Stomach (tissue), 9 donors: ENCODE results near the gene NKAIN2. TPM values are rescaled to one million over a fixed set of nuclear protein-coding genes. Genes with fewer than 3 reads are reported as not detected.

Experiments used
- DNase-seq, 2 donors: peaks; one replicate each; pipeline versions ENCODE4 v3.0.0 to v3.0.0-alpha.2; 2013 to 2019
- H3K27ac ChIP-seq, 5 donors: fragments of 200-600 bp in 4 of 5; sonication (generic) in 4 of 5; one replicate each; pipeline ENCODE4 v1.5.1; 2013 to 2019; ENCODE audit warnings: mild to moderate bottlenecking in 1 of 5, moderate library complexity in 1 of 5
- H3K27me3 ChIP-seq, 3 donors: fragments of 200-600 bp; sonication (generic); one replicate each; pipeline ENCODE4 v1.5.1; 2017 to 2019; ENCODE audit warnings: mixed run types in 1 of 3
- H3K36me3 ChIP-seq, 4 donors: fragments of 200-600 bp; sonication (generic); 1 replicate in 3 of 4; 2 replicates in 1 of 4; pipeline ENCODE4 v1.5.1; 2016 to 2019
- H3K4me1 ChIP-seq, 4 donors: fragments of 200-600 bp; sonication (generic); one replicate each; pipeline ENCODE4 v1.5.1; 2016 to 2019
- H3K4me3 ChIP-seq, 4 donors: fragments of 200-600 bp; sonication (generic) in 3 of 4; one replicate each; pipeline ENCODE4 v1.5.1; 2016 to 2019; ENCODE audit warnings: mild to moderate bottlenecking in 1 of 4
- H3K9me3 ChIP-seq, 4 donors: fragments of 200-600 bp; sonication (generic); one replicate each; pipeline ENCODE4 v1.5.1; 2016 to 2019
- EP300 ChIP-seq: sonication (generic); formaldehyde crosslinking; IDR thresholded peaks from one replicate; pipeline ENCODE4 v1.6.1; 2017; ENCODE audit warnings: antibody characterized with exemption
- POLR2A ChIP-seq, 4 donors: fragments of 450-650 bp; IDR thresholded peaks; one replicate each; pipeline ENCODE4 v1.6.1; 2016; ENCODE audit warnings: antibody characterized with exemption in 4 of 4, control low read depth in 2 of 4, mild to moderate bottlenecking in 1 of 4, moderate library complexity in 1 of 4
- POLR2AphosphoS5 ChIP-seq, 3 donors: sonication (generic); formaldehyde crosslinking; IDR thresholded peaks; one replicate each; pipeline ENCODE4 v1.6.1; 2016; ENCODE audit warnings: antibody characterized with exemption in 3 of 3
- WGBS, 5 donors: extraction: QIAGEN DNeasy Blood & Tissue Kit in 3 of 5; methylation state at CpG; one replicate each; pipeline versions ENCODE4 v1.1.5 to v1.1.7; 2013 to 2018; 5-methylcytosine and 5-hydroxymethylcytosine counted together
- intact Hi-C: fragments of 100-400 bp; cut with DNase I; formaldehyde crosslinking; loops from one replicate; pipeline ENCODE4 v1.15.1; 2023; ENCODE audit warnings: low total_unique reads
- polyA plus RNA-seq, 3 donors: library from polyadenylated mRNA; stranded (reverse); fragments of 200-250 nt; gene quantifications; one replicate each; pipeline ENCODE4 v1.2.3, GENCODE V29; 2013
- total RNA-seq, 5 donors: library from RNA; depleted of rRNA; stranded (reverse); fragments of >200 nt; gene quantifications; one replicate each; pipeline versions ENCODE4 v1.1.0 to v1.2.3, GENCODE V29; 2014 to 2016
- TF ChIP-seq, protein P1 (sequence below), 7 experiments: fragments of 450-650 bp in 4 of 7; fragments of 200-600 bp in 3 of 7; sonication (generic) in 3 of 7; IDR thresholded peaks; one replicate each; pipeline ENCODE4 v1.5.1; 2016 to 2019; ENCODE audit warnings: antibody characterized with exemption in 7 of 7, control low read depth in 2 of 7, mild to moderate bottlenecking in 1 of 7
- donor health status: healthy with polysubstance abuse.
- donor health status: Bipolar disorder and iron deficiency.
- donor health status: healthy.

The NKAIN2 gene
- total and polyA plus RNA-seq, 8 donors = 0.13 to 9.6 (median 1.5) TPM; not detected in 5

DNA sequence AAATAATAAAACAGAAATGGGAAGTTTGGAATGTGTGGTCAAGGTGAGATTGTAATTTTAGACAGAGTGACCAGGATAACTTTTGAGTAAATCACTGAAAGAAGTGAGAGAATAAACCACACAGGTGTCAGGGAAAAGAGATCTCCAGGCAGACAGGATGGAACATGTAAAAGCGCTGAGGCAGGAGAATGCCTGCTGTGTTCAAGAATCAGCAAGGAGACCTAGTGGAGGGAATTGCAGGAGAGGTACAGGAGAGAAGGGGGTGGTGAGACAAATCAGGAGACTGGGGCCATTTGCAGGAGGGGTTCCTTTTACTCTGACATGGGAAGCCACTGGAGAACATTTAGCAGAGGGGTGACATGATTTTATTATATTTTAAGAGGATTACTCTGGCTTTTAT, 456.7 kb downstream of the NKAIN2 start:
- TF ChIP-seq POLR2AphosphoS5 (IDR thresholded peaks at IDR 0.05) (no peak), EP300 (no peak), POLR2A (IDR thresholded peaks at IDR 0.05) (no peak)
- TF ChIP-seq, protein P1, sequence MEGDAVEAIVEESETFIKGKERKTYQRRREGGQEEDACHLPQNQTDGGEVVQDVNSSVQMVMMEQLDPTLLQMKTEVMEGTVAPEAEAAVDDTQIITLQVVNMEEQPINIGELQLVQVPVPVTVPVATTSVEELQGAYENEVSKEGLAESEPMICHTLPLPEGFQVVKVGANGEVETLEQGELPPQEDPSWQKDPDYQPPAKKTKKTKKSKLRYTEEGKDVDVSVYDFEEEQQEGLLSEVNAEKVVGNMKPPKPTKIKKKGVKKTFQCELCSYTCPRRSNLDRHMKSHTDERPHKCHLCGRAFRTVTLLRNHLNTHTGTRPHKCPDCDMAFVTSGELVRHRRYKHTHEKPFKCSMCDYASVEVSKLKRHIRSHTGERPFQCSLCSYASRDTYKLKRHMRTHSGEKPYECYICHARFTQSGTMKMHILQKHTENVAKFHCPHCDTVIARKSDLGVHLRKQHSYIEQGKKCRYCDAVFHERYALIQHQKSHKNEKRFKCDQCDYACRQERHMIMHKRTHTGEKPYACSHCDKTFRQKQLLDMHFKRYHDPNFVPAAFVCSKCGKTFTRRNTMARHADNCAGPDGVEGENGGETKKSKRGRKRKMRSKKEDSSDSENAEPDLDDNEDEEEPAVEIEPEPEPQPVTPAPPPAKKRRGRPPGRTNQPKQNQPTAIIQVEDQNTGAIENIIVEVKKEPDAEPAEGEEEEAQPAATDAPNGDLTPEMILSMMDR (IDR thresholded peaks at IDR 0.05) = no peak
- WGBS, 5 donors = 61 to 87% (median 74%) methylated on average over 1 of the region's 1 CpG
- Histone ChIP-seq H3K27ac (no peak overlapping the region), H3K9me3 (no peaks in the 10 kb centered on the region), H3K36me3 (no peaks in the 10 kb centered on the region), H3K27me3 (no peaks in the 10 kb centered on the region), H3K4me1 (no peaks in the 10 kb centered on the region), H3K4me3 (no peak overlapping the region)
- no peak for DNase-seq
- intact Hi-C loops = no loop called here

DNA sequence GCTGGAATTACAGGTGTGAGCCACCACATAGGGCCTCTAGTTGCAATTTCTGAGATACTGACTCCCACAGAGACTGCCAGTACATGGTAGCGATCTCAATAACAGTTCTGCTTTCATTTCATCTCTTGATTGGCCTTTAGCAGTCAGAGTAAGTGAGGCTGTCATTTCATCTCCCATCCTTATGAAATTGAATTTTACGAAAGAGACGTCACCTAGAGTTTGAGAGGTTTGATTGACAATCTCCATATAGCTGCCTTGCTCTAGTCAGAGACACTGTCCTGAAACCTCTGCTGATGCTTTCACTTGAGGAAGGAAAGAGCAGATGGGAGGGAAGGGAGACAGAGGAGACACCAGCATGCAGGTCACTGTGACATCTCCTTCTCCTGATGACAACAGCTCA, 466.1 kb downstream of the NKAIN2 start:
- TF ChIP-seq POLR2AphosphoS5 (IDR thresholded peaks at IDR 0.05) = no peak
- no peak for TF ChIP-seq EP300
- TF ChIP-seq, protein P1 (IDR thresholded peaks at IDR 0.05) = no peak
- no peak for TF ChIP-seq POLR2A (IDR thresholded peaks at IDR 0.05)
- no peak for DNase-seq
- 88 to 98% (median 92%) methylated on average over 3 of the region's 3 CpGs for WGBS, 5 donors

DNA sequence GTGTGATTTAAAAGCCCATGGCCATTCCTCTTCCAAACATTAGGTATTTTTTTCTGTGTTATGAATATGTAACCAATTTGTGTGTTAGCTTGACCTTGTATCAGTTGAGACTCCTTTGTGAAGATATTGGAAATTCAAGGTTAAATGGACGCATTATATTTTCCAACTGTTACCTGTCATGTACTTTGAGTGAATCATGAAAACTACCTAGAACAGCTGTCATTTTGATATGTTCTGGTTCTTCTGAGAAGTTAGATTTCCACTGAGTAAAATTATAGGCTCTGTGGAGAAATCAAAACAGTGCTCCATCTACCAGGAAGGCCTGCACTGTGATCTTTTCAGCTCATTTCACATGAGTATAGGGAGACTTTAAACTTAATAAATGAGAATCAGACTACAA, 470.0 kb downstream of the NKAIN2 start:
- Histone ChIP-seq H3K9me3 (peaks cover 0 to 10% (median 5%) of the 10 kb centered on the region in 4 donors), H3K27ac (no peak overlapping the region), H3K36me3 (no peaks in the 10 kb centered on the region), H3K4me1 (no peaks in the 10 kb centered on the region), H3K27me3 (no peaks in the 10 kb centered on the region), H3K4me3 (no peak overlapping the region)
- DNase-seq = no peak
- WGBS, 5 donors = 79 to 100% (median 93%) methylated on average over 1 of the region's 1 CpG
- intact Hi-C loops = no loop called here
- TF ChIP-seq EP300 (no peak), POLR2A (IDR thresholded peaks at IDR 0.05) (no peak), POLR2AphosphoS5 (IDR thresholded peaks at IDR 0.05) (no peak)
- TF ChIP-seq, protein P1 (IDR thresholded peaks at IDR 0.05) = no peak

More for the DNA sequence above, 466.1 kb downstream of the NKAIN2 start:
- H3K4me3 ChIP-seq = no peak overlapping the region
- intact Hi-C loops = no loop called here
- H3K9me3 ChIP-seq = peaks cover 0 to 10% (median 5%) of the 10 kb centered on the region in 4 donors
- H3K36me3 ChIP-seq = no peaks in the 10 kb centered on the region
- H3K27me3 ChIP-seq = no peaks in the 10 kb centered on the region
- H3K4me1 ChIP-seq = no peaks in the 10 kb centered on the region
- H3K27ac ChIP-seq = no peak overlapping the region

DNA sequence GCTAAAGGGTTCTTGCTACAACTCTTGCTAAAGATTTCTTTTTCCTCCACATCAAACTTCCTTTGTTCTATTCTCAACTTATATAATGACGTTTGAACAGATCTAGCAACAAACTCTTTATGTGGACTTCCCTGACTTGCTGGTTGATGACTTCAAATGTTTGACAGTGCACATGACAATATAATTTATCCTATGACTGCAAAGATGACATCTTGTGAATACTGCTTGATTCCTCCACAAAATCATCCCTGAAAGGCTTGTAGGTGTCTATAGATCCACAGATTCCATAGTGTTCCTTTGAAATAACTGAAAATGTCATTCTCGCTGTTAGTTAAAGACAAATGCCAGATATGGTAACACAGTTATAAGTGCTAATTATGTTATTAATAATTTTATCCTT, 478.9 kb downstream of the NKAIN2 start:
- WGBS, 5 donors = 72 to 85% (median 81%) methylated on average over 2 of the region's 2 CpGs
- no peak for DNase-seq

More for the DNA sequence above, 478.9 kb downstream of the NKAIN2 start:
- TF ChIP-seq, protein P1 (IDR thresholded peaks at IDR 0.05) = no peak
- TF ChIP-seq POLR2A (IDR thresholded peaks at IDR 0.05) (no peak), EP300 (no peak), POLR2AphosphoS5 (IDR thresholded peaks at IDR 0.05) (no peak)
- Histone ChIP-seq H3K4me1 (no peaks in the 10 kb centered on the region), H3K27ac (no peak overlapping the region), H3K27me3 (no peaks in the 10 kb centered on the region), H3K4me3 (no peak overlapping the region), H3K36me3 (no peaks in the 10 kb centered on the region), H3K9me3 (no peaks in the 10 kb centered on the region)
- intact Hi-C loops = no loop called here
